NAMALWA (cell line): ENCODE measurements around the gene AHCY.
"Not testable (repeated sequence)": the region's sequence is repeated elsewhere in the genome, so short reads cannot be mapped to it uniquely, and the experiment has no call there.

Source experiments
- DNase-seq: peaks from one replicate; pipeline ENCODE4 v3.0.0-alpha.2; 2015; ENCODE audit warnings: low spot score

AHCY gene

DNA sequence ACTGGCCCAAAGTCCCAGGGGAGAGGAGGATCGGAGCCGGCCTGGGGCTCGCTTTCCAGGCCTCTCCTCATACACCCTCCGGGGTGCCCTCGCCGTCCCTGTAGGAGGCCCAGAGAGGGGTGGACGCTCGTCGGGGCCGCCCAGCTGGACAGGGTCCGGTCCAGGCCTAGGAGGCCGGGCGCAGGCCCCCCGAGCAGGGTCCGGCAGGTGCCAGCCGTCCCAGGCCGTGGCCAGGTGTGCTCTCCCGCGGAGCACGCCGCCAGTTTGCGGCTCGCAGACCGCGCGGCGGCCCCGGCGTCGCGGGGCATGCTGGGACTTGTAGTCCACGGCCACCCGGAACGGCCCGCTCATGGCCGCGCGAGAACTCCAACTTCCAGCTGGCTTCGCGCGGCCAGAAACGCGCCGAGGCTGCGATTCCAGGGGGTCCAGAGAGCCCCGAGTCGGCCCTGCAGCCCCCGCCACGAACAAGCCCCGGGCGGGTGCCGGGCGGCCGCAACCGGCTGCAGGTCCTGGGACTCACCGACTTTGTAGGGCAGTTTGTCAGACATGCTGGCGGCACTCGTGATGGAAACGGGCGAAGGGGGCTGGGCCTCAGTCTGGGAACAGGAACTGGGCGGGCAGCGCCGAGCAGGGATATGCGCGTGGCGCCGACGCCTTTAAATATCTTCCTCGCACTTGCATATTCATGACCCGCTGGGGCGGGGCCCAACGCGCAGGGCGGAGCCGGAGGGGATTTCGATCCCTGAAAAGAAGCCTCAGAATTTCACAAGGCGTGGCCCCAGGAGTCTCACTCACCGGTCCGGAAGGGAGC, at the start of gene AHCY:
Gene AHCY, minus strand, starts transcription at position 633 of the 811 bp plus-strand sequence. Its CDS starts 85 bp downstream, at position 548.
- peak; percentile 95 for DNase-seq

GRCh38 chr20:34350095-34350494, 46.9 kb upstream of the AHCY start:
- DNase-seq: no peak

GRCh38 chr20:34347571-34347970, 44.4 kb upstream of the AHCY start:
- no peak for DNase-seq

DNA sequence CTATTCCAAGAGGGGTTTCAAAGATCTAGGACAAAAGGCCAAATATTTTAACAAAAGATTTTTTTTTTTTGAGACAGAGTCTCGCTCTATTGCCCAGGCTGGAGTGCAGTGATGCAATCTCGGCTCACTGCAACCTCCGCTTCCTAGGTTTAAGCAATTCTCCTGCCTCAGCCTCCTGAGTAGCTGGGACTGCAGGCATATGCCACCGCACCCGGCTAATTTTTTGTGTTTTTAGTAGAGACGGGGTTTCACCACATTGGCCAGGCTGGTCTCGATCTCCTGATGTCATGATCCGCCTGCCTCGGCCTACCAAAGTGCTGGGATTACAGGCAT, 43.3 kb upstream of the AHCY start:
- DNase-seq: not testable (repeated sequence)

DNA sequence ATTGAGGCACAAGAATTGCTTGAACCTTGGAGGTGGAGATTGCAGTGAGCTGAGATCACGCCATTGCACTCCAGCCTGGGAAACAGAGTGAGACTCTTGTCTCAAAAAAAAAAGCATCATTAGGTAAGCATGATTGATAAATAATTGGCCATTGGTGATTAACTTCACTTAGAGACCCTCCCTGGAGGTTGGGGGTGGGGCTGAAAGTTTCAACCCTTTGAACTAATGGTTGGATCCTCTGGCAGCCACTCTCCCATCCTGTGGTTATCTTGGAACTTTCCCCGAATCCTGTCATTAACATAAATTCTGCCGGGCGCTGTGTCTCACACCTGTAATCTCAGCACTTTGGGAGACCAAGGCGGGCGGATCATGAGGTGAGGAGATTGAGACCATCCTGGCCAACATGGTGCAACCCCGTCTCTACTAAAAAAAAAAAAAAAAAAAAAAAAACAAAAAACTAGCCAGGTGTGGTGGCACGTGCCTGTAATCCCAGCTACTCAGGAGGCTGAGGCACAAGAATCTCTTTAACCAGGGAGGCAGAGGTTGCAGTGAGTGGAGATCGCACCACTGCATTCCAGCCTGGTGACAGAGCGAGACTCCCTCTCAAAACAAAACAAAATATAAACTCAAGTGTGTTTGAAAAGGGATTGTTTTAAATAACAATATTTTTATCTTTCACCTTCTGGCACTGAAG, 42.8 kb upstream of the AHCY start:
- DNase-seq: not testable (repeated sequence)

- no peak for DNase-seq
These were observed 42.2 kb upstream of the AHCY start for GRCh38 chr20:34345402-34345736.

- no peak for DNase-seq
These were observed 41.1 kb upstream of the AHCY start for GRCh38 chr20:34344238-34344637.

DNA sequence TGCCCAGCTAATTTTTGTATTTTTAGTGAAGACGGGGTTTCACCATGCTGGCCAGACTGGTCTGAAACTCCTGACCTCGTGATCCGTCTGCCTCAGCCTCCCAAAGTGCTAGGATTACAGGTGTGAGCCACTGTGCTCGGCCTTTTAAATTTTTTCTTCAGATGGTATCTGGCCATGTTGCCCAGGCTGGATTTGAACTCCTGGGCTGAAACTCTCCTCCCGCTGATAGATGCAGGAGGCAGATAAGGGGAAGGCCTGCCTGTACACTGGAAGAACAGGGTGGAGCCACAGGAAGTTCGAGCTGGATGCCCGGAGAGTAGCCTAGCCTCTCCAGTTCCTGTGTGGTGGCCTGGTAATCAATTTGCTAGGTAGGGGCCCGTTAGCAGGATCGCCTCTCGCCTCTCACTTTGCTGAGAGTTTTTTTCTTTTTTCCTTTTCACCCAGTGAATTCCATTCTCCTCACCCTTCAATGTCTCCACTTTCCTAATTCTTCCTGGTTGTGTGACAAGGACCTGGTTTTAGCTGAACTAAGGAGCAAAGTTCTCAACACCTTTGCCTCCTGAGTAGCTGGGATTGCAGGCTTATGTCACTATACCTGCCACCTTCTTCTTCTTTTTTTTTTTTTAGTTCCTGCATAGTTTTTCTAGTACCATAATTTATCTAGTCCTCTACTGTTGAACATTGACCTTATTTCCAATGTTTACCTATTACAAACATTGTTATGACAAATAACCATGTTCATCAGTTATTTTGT, 40.5 kb upstream of the AHCY start:
- no peak for DNase-seq

- DNase-seq: not testable (repeated sequence)
These were observed 38.0 kb upstream of the AHCY start for GRCh38 chr20:34341199-34341598.

GRCh38 chr20:34340726-34341125, 37.6 kb upstream of the AHCY start:
- DNase-seq: not testable (repeated sequence)

DNA sequence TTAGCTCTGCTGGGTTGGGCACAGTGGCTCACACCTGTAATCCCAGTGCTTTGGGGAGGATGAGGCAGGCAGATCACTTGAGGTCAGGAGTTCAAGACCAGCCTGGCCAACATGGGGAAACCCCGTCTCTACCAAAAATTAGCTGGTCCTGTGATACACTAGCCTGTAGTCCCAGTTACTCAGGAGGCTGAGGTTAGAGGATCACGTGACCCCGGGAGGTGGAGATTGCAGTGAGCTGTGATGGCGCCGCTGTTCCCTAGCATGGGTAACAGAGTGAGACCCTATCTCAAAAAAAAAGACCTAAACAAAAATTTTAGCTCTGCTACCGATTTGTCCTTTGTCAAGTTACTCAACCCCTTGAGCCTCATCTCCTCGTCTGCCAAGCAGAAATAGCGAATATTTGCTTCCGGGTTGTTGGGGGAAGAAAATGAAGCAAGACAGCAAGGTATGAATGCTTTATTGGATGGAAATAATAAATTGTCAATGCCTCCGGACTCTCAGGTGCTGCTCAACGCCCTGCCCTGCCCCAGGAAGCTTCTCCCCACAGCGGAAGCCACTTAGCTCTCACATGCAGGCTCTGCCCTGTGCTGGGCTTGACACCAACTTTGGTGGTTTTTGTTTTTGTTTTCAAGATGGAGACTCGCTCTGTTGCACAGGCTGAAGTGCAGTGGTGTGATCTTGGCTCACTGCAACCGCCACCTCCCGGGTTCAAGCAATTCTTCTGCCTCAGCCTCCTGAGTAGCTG, 35.0 kb upstream of the AHCY start:
- DNase-seq: no peak

GRCh38 chr20:34337544-34337943, 34.4 kb upstream of the AHCY start:
- no peak for DNase-seq

GRCh38 chr20:34334654-34335407, 31.7 kb upstream of the AHCY start:
- DNase-seq: no peak

DNA sequence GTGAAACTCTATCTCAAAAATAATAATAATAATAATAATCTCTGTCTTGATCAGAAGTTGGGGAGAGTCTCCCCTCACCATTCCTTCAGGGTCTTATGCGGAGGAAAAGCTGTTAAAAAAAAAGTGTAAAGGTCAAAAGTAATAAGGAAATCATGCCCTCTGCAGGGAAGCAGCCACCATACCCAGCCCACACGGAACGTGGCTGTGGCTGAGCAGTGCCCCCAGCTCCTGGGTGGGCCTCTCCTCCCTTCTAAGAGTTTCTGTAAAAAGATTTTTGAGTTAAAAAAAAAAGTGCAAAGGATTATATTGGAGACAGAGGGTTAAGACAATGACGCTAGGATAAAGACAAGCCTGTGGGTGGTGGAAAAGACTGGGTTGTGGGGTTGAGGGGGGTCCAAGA, 30.6 kb upstream of the AHCY start:
- no peak for DNase-seq

DNA sequence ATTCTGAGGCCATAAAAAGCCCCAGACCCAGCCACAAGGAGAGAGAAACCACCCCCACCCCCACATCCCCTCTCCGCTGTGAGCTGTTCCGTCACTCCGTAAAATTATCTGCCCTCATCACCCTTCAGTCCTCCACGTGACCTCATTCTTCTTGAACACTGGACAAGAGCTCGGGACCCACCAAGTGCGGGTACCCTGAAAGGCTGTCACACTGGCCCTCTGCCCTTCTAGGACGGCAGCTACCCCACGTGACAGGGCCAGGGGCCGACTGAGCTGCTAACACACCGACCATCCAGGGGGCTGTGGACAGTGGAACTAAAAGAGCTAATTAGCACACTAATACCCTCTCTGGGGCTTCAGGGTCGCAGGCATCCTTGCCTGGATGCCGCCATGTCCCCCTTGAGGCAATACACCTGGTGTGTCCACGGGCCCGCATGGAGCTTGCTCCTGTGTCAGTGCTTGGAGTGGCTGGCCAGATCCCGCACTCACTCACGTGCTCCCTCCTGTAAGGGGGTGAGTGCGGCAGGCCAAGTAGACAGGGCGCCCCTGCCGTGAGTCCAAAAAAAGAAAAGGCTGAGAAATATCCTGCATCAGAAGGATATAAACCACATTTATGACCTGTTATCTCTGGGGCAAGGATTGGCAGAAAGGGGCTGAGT, 29.2 kb upstream of the AHCY start:
- no peak for DNase-seq

DNA sequence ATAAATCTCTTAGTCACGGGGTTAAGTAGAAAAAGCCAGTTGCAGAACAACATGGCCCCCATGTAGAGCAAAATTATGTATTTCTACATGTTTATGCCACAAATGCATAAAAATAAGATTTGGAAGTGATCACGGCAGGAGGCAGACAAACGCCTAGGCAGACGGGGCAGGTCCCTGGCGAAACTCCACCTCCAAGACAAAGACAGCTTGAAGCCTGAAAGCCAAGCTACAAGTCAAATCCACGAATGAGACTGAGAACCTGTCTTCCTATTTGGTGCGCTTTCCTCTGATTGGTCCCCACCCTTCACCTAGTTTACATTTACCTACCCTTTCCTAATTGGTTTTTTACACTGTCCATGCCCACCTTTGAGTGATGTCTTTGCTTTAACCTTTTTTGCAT, 28.7 kb upstream of the AHCY start:
- no peak for DNase-seq

GRCh38 chr20:34330861-34331544, 27.8 kb upstream of the AHCY start:
- not testable (repeated sequence) for DNase-seq

- DNase-seq: no peak
These were observed 25.9 kb upstream of the AHCY start for GRCh38 chr20:34328928-34329677.

DNA sequence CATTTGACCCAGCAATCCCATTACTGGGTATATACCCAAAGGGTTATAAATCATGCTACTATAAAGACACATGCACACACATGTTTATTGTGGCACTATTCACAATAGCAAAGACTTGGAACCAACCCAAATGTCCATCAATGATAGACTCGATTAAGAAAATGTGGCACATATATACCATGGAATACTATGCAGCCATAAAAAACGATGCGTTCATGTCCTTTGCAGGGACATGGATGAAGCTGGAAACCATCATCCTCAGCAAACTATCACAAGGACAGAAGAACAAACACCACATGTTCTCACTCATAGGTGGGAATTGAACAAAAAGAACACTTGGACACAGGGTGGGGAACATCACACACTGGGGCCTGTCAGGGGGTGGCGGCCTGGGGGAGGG, 25.1 kb upstream of the AHCY start:
- not testable (repeated sequence) for DNase-seq

DNA sequence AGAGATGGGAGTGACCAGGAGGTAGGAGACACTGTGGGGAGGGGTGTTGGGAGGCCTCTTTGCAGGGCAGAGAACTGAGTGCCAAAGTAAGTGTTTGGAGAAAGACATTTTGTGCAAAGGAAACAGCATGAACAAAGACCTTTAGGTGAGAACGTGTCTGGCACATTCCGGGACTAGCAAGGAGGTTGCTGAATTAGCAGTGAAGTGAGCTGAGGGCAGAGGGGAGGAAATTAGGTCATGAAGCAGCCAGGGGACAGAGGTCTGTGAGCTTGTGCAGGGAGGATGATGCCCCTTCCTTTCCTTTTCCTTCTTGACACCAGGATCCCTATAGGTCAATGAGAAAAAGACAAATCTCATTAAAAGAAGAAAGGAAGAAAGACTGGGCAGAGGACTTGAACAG, 21.4 kb upstream of the AHCY start:
- DNase-seq: no peak
